ENCODE data around the gene OSER1. TPM values are rescaled to one million over a fixed set of nuclear protein-coding genes. Genes with fewer than 3 reads are reported as not detected.

OSER1 gene
- polyA plus RNA-seq, 1 donor from 2014 or later, result 43.9 TPM

DNA sequence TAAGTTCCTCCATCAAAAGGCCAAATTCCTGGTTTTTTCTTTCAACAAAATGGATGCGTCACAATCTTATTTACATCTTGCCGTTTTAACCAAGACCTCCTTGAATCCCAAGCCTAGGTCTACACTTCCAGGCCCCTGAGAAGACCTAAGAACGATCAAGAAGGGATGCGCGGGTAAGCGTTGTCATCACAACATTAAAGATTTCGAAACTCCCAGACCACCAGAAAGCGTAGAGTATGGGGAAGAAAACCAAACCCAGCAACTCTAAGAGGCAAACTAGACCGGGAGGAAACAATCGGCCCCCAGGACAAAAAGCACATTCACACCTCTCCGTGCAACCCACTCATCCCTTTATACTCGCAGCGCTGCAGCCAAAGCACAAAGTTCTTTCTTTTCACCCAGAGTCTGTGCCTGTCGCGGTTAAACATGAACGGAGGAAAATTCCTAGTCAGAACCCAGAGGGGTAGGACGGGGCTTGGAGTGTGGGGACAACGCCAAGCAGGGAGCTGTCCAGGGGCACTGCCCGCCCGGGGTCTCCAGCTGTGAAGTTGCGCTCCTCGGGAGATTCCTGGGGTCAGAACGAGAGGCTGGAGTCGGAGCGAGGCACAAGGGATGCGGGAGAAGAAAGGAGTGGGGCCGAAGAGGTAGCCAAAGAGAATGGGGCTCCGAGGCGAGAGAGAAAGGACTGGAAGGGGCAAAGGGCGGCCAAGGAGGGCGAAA is 725 bp downstream of the OSER1 start:
- H3K27ac ChIP-seq (ENCODE audit: low read length), result peak overlapping the region; percentile 92
- peak overlapping the region; percentile 87 for H3K4me3 ChIP-seq (ENCODE audit: low read length)
- no peaks in the 10 kb centered on the region for H3K36me3 ChIP-seq (ENCODE audit: insufficient read depth, low read length)
- H3F3A ChIP-seq (ENCODE audit: insufficient read depth, low read length, poor library complexity, severe bottlenecking), result peaks cover 6% of the 10 kb centered on the region
- H3K9me2 ChIP-seq (ENCODE audit: insufficient read depth, low read length), result no peaks in the 10 kb centered on the region
- peak overlapping the region; percentile 90 for H3K9ac ChIP-seq (ENCODE audit: low read length)
- no peaks in the 10 kb centered on the region for H3K9me3 ChIP-seq (ENCODE audit: low read length)
- H3K79me2 ChIP-seq (replicated peaks; ENCODE audit: insufficient read depth, low read length), result peaks cover 65% of the 10 kb centered on the region
- peak overlapping the region; percentile 85 for H3K4me2 ChIP-seq (ENCODE audit: low read length)
- H3K27me3 ChIP-seq (ENCODE audit: insufficient read depth, low read depth, low read length), result no peaks in the 10 kb centered on the region
- peak overlapping the region; percentile 60 for H2AFZ ChIP-seq (ENCODE audit: low read depth, low read length)
- no peak for TF ChIP-seq MXI1 (conservative IDR thresholded peaks at IDR 0.05; ENCODE audit: poor library complexity, severe bottlenecking)
- no peak for TF ChIP-seq SMC3 (conservative IDR thresholded peaks at IDR 0.05; ENCODE audit: poor library complexity)
- TF ChIP-seq, protein P1, sequence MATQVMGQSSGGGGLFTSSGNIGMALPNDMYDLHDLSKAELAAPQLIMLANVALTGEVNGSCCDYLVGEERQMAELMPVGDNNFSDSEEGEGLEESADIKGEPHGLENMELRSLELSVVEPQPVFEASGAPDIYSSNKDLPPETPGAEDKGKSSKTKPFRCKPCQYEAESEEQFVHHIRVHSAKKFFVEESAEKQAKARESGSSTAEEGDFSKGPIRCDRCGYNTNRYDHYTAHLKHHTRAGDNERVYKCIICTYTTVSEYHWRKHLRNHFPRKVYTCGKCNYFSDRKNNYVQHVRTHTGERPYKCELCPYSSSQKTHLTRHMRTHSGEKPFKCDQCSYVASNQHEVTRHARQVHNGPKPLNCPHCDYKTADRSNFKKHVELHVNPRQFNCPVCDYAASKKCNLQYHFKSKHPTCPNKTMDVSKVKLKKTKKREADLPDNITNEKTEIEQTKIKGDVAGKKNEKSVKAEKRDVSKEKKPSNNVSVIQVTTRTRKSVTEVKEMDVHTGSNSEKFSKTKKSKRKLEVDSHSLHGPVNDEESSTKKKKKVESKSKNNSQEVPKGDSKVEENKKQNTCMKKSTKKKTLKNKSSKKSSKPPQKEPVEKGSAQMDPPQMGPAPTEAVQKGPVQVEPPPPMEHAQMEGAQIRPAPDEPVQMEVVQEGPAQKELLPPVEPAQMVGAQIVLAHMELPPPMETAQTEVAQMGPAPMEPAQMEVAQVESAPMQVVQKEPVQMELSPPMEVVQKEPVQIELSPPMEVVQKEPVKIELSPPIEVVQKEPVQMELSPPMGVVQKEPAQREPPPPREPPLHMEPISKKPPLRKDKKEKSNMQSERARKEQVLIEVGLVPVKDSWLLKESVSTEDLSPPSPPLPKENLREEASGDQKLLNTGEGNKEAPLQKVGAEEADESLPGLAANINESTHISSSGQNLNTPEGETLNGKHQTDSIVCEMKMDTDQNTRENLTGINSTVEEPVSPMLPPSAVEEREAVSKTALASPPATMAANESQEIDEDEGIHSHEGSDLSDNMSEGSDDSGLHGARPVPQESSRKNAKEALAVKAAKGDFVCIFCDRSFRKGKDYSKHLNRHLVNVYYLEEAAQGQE (IDR thresholded peaks at IDR 0.05; ENCODE audit: borderline replicate concordance), result no peak
- TF ChIP-seq, protein P2, sequence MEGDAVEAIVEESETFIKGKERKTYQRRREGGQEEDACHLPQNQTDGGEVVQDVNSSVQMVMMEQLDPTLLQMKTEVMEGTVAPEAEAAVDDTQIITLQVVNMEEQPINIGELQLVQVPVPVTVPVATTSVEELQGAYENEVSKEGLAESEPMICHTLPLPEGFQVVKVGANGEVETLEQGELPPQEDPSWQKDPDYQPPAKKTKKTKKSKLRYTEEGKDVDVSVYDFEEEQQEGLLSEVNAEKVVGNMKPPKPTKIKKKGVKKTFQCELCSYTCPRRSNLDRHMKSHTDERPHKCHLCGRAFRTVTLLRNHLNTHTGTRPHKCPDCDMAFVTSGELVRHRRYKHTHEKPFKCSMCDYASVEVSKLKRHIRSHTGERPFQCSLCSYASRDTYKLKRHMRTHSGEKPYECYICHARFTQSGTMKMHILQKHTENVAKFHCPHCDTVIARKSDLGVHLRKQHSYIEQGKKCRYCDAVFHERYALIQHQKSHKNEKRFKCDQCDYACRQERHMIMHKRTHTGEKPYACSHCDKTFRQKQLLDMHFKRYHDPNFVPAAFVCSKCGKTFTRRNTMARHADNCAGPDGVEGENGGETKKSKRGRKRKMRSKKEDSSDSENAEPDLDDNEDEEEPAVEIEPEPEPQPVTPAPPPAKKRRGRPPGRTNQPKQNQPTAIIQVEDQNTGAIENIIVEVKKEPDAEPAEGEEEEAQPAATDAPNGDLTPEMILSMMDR (IDR thresholded peaks at IDR 0.05; ENCODE audit: poor library complexity, severe bottlenecking), result no peak
- TF ChIP-seq RAD21 (conservative IDR thresholded peaks at IDR 0.05), result no peak
- no peak for TF ChIP-seq EP300 (conservative IDR thresholded peaks at IDR 0.05; ENCODE audit: poor library complexity, severe bottlenecking)
- no peak for TF ChIP-seq EZH2 (IDR thresholded peaks at IDR 0.05; ENCODE audit: borderline replicate concordance, insufficient read depth, low read length, poor library complexity, severe bottlenecking)
- TF ChIP-seq TAF1 (IDR thresholded peaks at IDR 0.05; ENCODE audit: low read depth), result no peak
- peaks cover 9% of the 10 kb centered on the region for H4K20me1 ChIP-seq (ENCODE audit: insufficient read depth)

DNA sequence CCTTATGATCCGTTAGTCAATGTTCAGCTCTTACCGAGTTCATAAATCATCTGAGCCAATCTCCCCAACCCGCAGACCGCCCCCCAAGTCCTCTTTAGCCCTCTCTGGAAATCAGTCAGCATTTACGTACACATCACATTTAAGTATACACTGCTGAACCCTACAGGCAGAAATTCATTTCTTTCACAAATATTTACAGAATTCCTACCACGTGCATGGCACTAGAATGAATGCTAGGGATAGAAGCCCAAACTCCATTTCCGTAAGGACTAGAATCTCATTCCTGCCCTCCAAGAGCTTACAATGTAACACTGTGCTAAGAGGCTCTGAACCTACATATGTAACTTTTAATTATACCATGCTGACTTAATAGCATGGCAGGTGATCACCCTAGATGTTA is 1.8 kb downstream of the OSER1 start:
- Histone ChIP-seq H3K36me3 (ENCODE audit: insufficient read depth, low read length) (no peaks in the 10 kb centered on the region), H3K9me2 (ENCODE audit: insufficient read depth, low read length) (no peaks in the 10 kb centered on the region), H3K27me3 (ENCODE audit: insufficient read depth, low read depth, low read length) (no peaks in the 10 kb centered on the region), H3K4me2 (ENCODE audit: low read length) (peak overlapping the region; percentile 85), H3K9me3 (ENCODE audit: low read length) (no peaks in the 10 kb centered on the region), H3K27ac (ENCODE audit: low read length) (no peak overlapping the region), H3K9ac (ENCODE audit: low read length) (peak overlapping the region; percentile 90), H2AFZ (ENCODE audit: low read depth, low read length) (no peak overlapping the region), H4K20me1 (ENCODE audit: insufficient read depth) (peaks cover 9% of the 10 kb centered on the region), H3F3A (ENCODE audit: insufficient read depth, low read length, poor library complexity, severe bottlenecking) (peaks cover 6% of the 10 kb centered on the region), H3K4me3 (ENCODE audit: low read length) (peak overlapping the region; percentile 87), H3K79me2 (replicated peaks; ENCODE audit: insufficient read depth, low read length) (peaks cover 68% of the 10 kb centered on the region)
- TF ChIP-seq SMC3 (conservative IDR thresholded peaks at IDR 0.05; ENCODE audit: poor library complexity) (no peak), RAD21 (conservative IDR thresholded peaks at IDR 0.05) (no peak), TAF1 (IDR thresholded peaks at IDR 0.05; ENCODE audit: low read depth) (no peak), EZH2 (IDR thresholded peaks at IDR 0.05; ENCODE audit: borderline replicate concordance, insufficient read depth, low read length, poor library complexity, severe bottlenecking) (no peak), MXI1 (conservative IDR thresholded peaks at IDR 0.05; ENCODE audit: poor library complexity, severe bottlenecking) (no peak), EP300 (conservative IDR thresholded peaks at IDR 0.05; ENCODE audit: poor library complexity, severe bottlenecking) (no peak), POLR2AphosphoS5 (IDR thresholded peaks at IDR 0.05) (no peak)
- TF ChIP-seq, protein P1 (IDR thresholded peaks at IDR 0.05; ENCODE audit: borderline replicate concordance), result no peak
- TF ChIP-seq, protein P2 (IDR thresholded peaks at IDR 0.05; ENCODE audit: poor library complexity, severe bottlenecking), result no peak

All from neural cell (in vitro differentiated cells).